ENCODE results near the gene NAALADL2. TPM values are rescaled to one million over a fixed set of nuclear protein-coding genes. Genes with fewer than 3 reads are reported as not detected.

NAALADL2 gene
- total and polyA plus RNA-seq, 2 of the 8 experiments (the other 6 are each of a cell fraction or from before 2014, with no cell fraction given): 0.12 to 0.22 TPM

- ChIA-PET POLR2A (ENCODE audit: partially characterized antibody) (no interaction called here), CTCF (ENCODE audit: partially characterized antibody) (no interaction called here)
- H2AK5ac ChIP-seq (ENCODE audit: low read depth, low read length): no peak overlapping the region
- no peak for DNase-seq (ENCODE audit: low read depth in 1 of 2, low spot score in 2 of 2)
- H3K56ac ChIP-seq (replicated peaks; ENCODE audit: insufficient read length, low read depth, low read length): no peak overlapping the region
- H3K4me3 ChIP-seq (ENCODE audit: extremely low read depth in 1 of 4, insufficient read depth in 2 of 4, low read depth in 3 of 4, low read length in 4 of 4): no peak overlapping the region
- H4K20me1 ChIP-seq (replicated peaks in 1 of 2; ENCODE audit: control insufficient read depth in 1 of 2, insufficient read depth in 2 of 2, low read length in 2 of 2): no peaks in the 10 kb centered on the region
- no peak overlapping the region for H4K8ac ChIP-seq (ENCODE audit: extremely low read depth, insufficient read depth, low read length)
- no peak overlapping the region for H2BK5ac ChIP-seq (ENCODE audit: low read depth, low read length)
- H3K18ac ChIP-seq (ENCODE audit: extremely low read depth, low read length): no peak overlapping the region
- no peaks in the 10 kb centered on the region for H3K23me2 ChIP-seq (ENCODE audit: low read depth, low read length)
- H3K36me3 ChIP-seq (ENCODE audit: control insufficient read depth in 2 of 4, insufficient read depth in 4 of 4, low read length in 3 of 4): no peaks in the 10 kb centered on the region
- H2BK12ac ChIP-seq (ENCODE audit: low read depth, low read length): no peak overlapping the region
- H3K9me3 ChIP-seq (ENCODE audit: insufficient read depth in 2 of 2, low read depth in 1 of 2, low read length in 1 of 2): no peaks in the 10 kb centered on the region
- H3K4me2 ChIP-seq (ENCODE audit: insufficient read depth in 1 of 2, low read depth in 2 of 2, low read length in 2 of 2): no peak overlapping the region
- no peaks in the 10 kb centered on the region; a peak in 1 of 7 replicates for H3K27me3 ChIP-seq (replicated peaks in 1 of 4; ENCODE audit: control insufficient read depth in 3 of 4, extremely low read depth in 1 of 4, insufficient read depth in 3 of 4, low read length in 3 of 4)
- H2AFZ ChIP-seq (ENCODE audit: low read length): no peak overlapping the region; the same call in 1 of the 2 replicates
- no peak overlapping the region for H4K91ac ChIP-seq (replicated peaks; ENCODE audit: insufficient read length, low read length)
- no peak overlapping the region for H2BK15ac ChIP-seq (ENCODE audit: low read length)
- H3K9ac ChIP-seq (replicated peaks in 1 of 4; ENCODE audit: extremely low read depth in 1 of 4, low read depth in 3 of 4, low read length in 3 of 4): no peak overlapping the region
- no peak overlapping the region for H3K27ac ChIP-seq (ENCODE audit: low read depth, low read length)
- WGBS, 2 experiments (ENCODE audit: extremely low coverage in 1 of 2, insufficient coverage in 1 of 2, insufficient read length in 1 of 2, insufficient replicate concordance in 2 of 2, low coverage in 1 of 2, low lambda C conversion rate in 2 of 2, missing lambda C conversion rate in 1 of 2): 84% methylated on average over 3 of the region's 3 CpGs; no CpG with 5 or more reads in 1 of the 2 experiments
- no peak overlapping the region for H3K4ac ChIP-seq (replicated peaks; ENCODE audit: insufficient read length, low read depth, low read length)
- H2BK20ac ChIP-seq (ENCODE audit: low read length): no peak overlapping the region
- no peak overlapping the region for H2BK120ac ChIP-seq (replicated peaks; ENCODE audit: low read depth, low read length)
- H3K79me2 ChIP-seq (ENCODE audit: control insufficient read depth in 1 of 2, insufficient read depth in 2 of 2, low read length in 2 of 2): no peaks in the 10 kb centered on the region
- TF ChIP-seq E2F6 (IDR thresholded peaks at IDR 0.05): no peak
- TF ChIP-seq CREB1 (IDR thresholded peaks at IDR 0.05): no peak
- no peak for TF ChIP-seq GTF2F1 (IDR thresholded peaks at IDR 0.05; ENCODE audit: borderline replicate concordance, low read depth, low read length)
- no peak for TF ChIP-seq POU5F1 (IDR thresholded peaks at IDR 0.05; ENCODE audit: low read depth, low read length)
- TF ChIP-seq SUZ12 (IDR thresholded peaks at IDR 0.05; ENCODE audit: low read length): no peak
- no peak for TF ChIP-seq MAX (IDR thresholded peaks at IDR 0.05)
- no peak for TF ChIP-seq BCL11A (IDR thresholded peaks at IDR 0.05; ENCODE audit: low read depth in 2 of 2, low read length in 2 of 2)
- TF ChIP-seq CEBPB (IDR thresholded peaks at IDR 0.05; ENCODE audit: low read depth, low read length): peak; percentile 85
- no peak overlapping the region for H3K14ac ChIP-seq (ENCODE audit: insufficient read length)
- H3K23ac ChIP-seq (ENCODE audit: insufficient read length): no peak overlapping the region
- H3K79me1 ChIP-seq (ENCODE audit: low read depth, low read length): no peaks in the 10 kb centered on the region
- H3K4me1 ChIP-seq (replicated peaks in 1 of 4; ENCODE audit: control insufficient read depth in 3 of 4, insufficient read depth in 4 of 4, low read length in 3 of 4): peaks cover 0 to 3% (median 1%) of the 10 kb centered on the region in 4 experiments; a peak in 3 of 7 replicates
- no peak overlapping the region for H4K5ac ChIP-seq (ENCODE audit: insufficient read length, low read depth, low read length)
- no peak for FAIRE-seq
Observed at GRCh38 chr3:174859756-174860155, 622 bp downstream of the NAALADL2 start.
